CD4-positive, alpha-beta memory T cell (primary cell): ENCODE results near the gene BICD2. TPM values are rescaled to one million over a fixed set of nuclear protein-coding genes. Genes with fewer than 3 reads are reported as not detected.
A peak's percentile ranks its signal among the peaks of the same experiment; 100 is the strongest.

Experiments
- CTCF ChIA-PET: fragments of 350-600 bp; sonication (Branson Sonifier 250); formaldehyde crosslinking; loops from one replicate; lab custom pipeline; 2021; ENCODE audit warnings: inconsistent platforms; ENCODE audit not compliant: partially characterized antibody; lab: Charles Lee
- POLR2A ChIA-PET: fragments of 350-600 bp; sonication (Branson Sonifier 250); formaldehyde crosslinking; loops from one replicate; lab custom pipeline; 2021; ENCODE audit not compliant: partially characterized antibody; lab: Charles Lee
- DNase-seq, 5 donors: peaks; one replicate each; pipeline versions ENCODE4 v3.0.0 to v3.0.0-alpha.2; 2020 to 2022; ENCODE audit warnings: mixed read lengths in 1 of 5
- H3K27ac ChIP-seq: one replicate; pipeline ENCODE4 v1.7.0; 2013; ENCODE audit warnings: low read depth, low read length
- H3K27me3 ChIP-seq: 2 replicates; pipeline ENCODE4 v1.7.0; 2013; ENCODE audit warnings: mild to moderate bottlenecking, low read length, moderate library complexity; ENCODE audit not compliant: insufficient read depth
- H3K36me3 ChIP-seq: 2 replicates; pipeline ENCODE4 v1.7.0; 2013; ENCODE audit warnings: mild to moderate bottlenecking, low read length, moderate library complexity; ENCODE audit not compliant: insufficient read depth
- H3K4me1 ChIP-seq: 2 replicates; pipeline ENCODE4 v1.7.0; 2013; ENCODE audit warnings: mild to moderate bottlenecking, low read length, moderate library complexity; ENCODE audit not compliant: insufficient read depth
- H3K4me3 ChIP-seq, 2 donors: one replicate each; pipeline ENCODE4 v1.7.0; 2013; ENCODE audit warnings: low read length in 2 of 2, mild to moderate bottlenecking in 1 of 2
- H3K9me3 ChIP-seq, 2 donors: one replicate each; pipeline ENCODE4 v1.7.0; 2013; ENCODE audit warnings: low read length in 2 of 2, control low read depth in 1 of 2; ENCODE audit not compliant: control insufficient read depth in 1 of 2
- H3K27ac Mint-ChIP-seq, 7 donors: one replicate each; pipeline ENCODE4 v1.8.0; 2020 to 2021; ENCODE audit warnings: mixed read lengths in 7 of 7, mild to moderate bottlenecking in 6 of 7, inconsistent platforms in 3 of 7, moderate library complexity in 3 of 7
- H3K27me3 Mint-ChIP-seq, 2 donors: one replicate each; pipeline ENCODE4 v1.8.0; 2020 to 2021; ENCODE audit warnings: mixed read lengths in 2 of 2
- H3K36me3 Mint-ChIP-seq, 2 donors: one replicate each; pipeline ENCODE4 v1.8.0; 2020 to 2021; ENCODE audit warnings: mixed read lengths in 2 of 2, inconsistent platforms in 1 of 2, mild to moderate bottlenecking in 1 of 2
- H3K4me1 Mint-ChIP-seq, 4 donors: one replicate each; pipeline ENCODE4 v1.8.0; 2020 to 2021; ENCODE audit warnings: mixed read lengths in 4 of 4, mild to moderate bottlenecking in 1 of 4
- H3K4me3 Mint-ChIP-seq, 8 donors: one replicate each; pipeline ENCODE4 v1.8.0; 2020 to 2021; ENCODE audit warnings: mixed read lengths in 8 of 8, mild to moderate bottlenecking in 7 of 8, moderate library complexity in 6 of 8, inconsistent platforms in 3 of 8
- H3K9me3 Mint-ChIP-seq, 8 donors: one replicate each; pipeline ENCODE4 v1.8.0; 2020 to 2021; ENCODE audit warnings: mixed read lengths in 8 of 8, mild to moderate bottlenecking in 5 of 8, inconsistent platforms in 3 of 8, moderate library complexity in 1 of 8
- intact Hi-C: fragments of 100-400 bp; cut with micrococcal nuclease; formaldehyde crosslinking; loops from one replicate; pipeline ENCODE4 v1.15.1; 2023
- polyA plus RNA-seq, 2 donors: library from polyadenylated mRNA; unstranded; fragments of 300-500 nt; fragmentation: Illumina TruSeq; gene quantifications; one replicate each; pipeline ENCODE4 v1.2.3, GENCODE V29; 2021
- total RNA-seq, 2 experiments: library from RNA; stranded (reverse); gene quantifications; one replicate each; pipeline ENCODE4 v1.2.3, GENCODE V29; 2021

The BICD2 gene
- total and polyA plus RNA-seq, 4 experiments from 2014 or later = 3.8 to 34.2 (median 26.7) TPM

- Mint-ChIP-seq H3K36me3 (peaks cover 5 to 17% of the 10 kb centered on the region in 2 donors), H3K9me3 (peaks cover 0 to 7% (median 1%) of the 10 kb centered on the region in 8 donors), H3K4me1 (peaks cover 32 to 52% (median 44%) of the 10 kb centered on the region in 4 donors), H3K27ac (no peak overlapping the region), H3K27me3 (no peaks in the 10 kb centered on the region), H3K4me3 (peak overlapping the region in 2 of 8 donors; percentile 18 to 31)
- POLR2A ChIA-PET = interaction anchor here (0.6 kb wide), 1 partner anchor 549 kb away, joined by 3 read pairs; no protein-coding TSS in a partner anchor
- intact Hi-C loops = no loop called here
- no peaks in the 10 kb centered on the region for H3K36me3 ChIP-seq
- H3K4me3 ChIP-seq = no peak overlapping the region
- CTCF ChIA-PET = no interaction called here
- no peaks in the 10 kb centered on the region for H3K9me3 ChIP-seq
- no peak overlapping the region for H3K27ac ChIP-seq
- H3K4me1 ChIP-seq = peaks cover 26% of the 10 kb centered on the region
- no peaks in the 10 kb centered on the region for H3K27me3 ChIP-seq
- DNase-seq = no peak
These were observed 11.7 kb downstream of the BICD2 start for GRCh38 chr9:92752812-92753404.

- no peaks in the 10 kb centered on the region for H3K9me3 ChIP-seq
- CTCF ChIA-PET = no interaction called here
- no peaks in the 10 kb centered on the region for H3K27me3 Mint-ChIP-seq
- no peak overlapping the region for H3K4me3 ChIP-seq
- no peak overlapping the region for H3K27ac ChIP-seq
- DNase-seq = no peak
- POLR2A ChIA-PET = interaction anchor here (1.5 kb wide), 1 partner anchor 11 kb away, joined by 3 read pairs; no protein-coding TSS in a partner anchor
- H3K36me3 Mint-ChIP-seq = peaks cover 3 to 11% of the 10 kb centered on the region in 2 donors
- H3K4me3 Mint-ChIP-seq = no peak overlapping the region
- H3K4me1 ChIP-seq = peaks cover 43% of the 10 kb centered on the region
- intact Hi-C loops = no loop called here
- no peaks in the 10 kb centered on the region for H3K27me3 ChIP-seq
- H3K36me3 ChIP-seq = no peaks in the 10 kb centered on the region
- H3K4me1 Mint-ChIP-seq = peaks cover 46 to 80% (median 62%) of the 10 kb centered on the region in 4 donors
- peaks cover 0 to 2% (median 0%) of the 10 kb centered on the region in 8 donors for H3K9me3 Mint-ChIP-seq
- H3K27ac Mint-ChIP-seq = peak overlapping the region in 1 of 7 donors; percentile 13
These were observed 14.7 kb downstream of the BICD2 start for GRCh38 chr9:92749934-92750315.

DNA sequence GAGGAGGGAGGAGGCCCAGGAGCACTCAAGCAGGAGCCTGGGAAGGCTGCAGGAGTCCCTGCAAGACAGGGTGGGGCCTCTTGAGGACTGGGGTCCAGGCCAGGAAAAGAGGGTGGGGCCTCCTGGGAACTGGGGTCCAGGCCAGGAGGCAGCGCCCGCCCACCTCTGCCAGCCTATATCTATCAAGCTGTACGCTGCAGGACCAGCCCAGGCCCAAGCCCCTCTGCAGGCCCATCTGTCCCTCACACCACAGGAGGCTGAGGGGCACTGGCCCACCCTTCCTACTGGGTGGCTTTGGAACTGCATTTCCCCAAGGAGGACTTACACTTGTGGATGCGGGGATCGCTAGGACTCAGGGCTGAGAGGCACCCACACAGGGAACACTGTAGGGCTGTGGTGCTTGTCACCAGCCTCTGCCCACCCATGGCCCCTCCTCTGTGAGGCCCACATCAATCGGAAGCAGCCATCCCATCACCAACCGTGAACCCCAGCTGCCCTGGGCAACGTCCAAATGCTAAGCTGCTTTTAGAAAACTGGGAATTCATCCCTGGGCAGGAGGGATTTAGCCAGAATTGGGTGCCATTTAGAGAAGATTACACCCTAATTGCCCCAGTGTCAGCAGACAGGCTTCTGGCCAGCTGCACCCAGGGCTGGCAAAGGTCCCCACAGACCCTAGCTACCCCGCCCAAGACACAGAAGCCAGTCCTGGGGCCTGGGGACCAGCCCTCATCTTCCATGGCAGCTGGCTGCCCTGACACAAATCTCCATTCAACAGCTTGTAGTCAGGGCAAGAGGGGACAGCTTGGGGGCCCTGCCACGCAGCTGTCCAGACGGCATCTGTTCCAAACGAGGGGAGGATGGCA, 15.3 kb downstream of the BICD2 start:
- no peak overlapping the region for H3K4me3 Mint-ChIP-seq
- Histone ChIP-seq H3K4me1 (peaks cover 43% of the 10 kb centered on the region), H3K27ac (no peak overlapping the region), H3K36me3 (no peaks in the 10 kb centered on the region), H3K27me3 (no peaks in the 10 kb centered on the region), H3K9me3 (no peaks in the 10 kb centered on the region), H3K4me3 (no peak overlapping the region)
- CTCF ChIA-PET = no interaction called here
- no peak for DNase-seq
- peaks cover 3 to 10% of the 10 kb centered on the region in 2 donors for H3K36me3 Mint-ChIP-seq
- H3K4me1 Mint-ChIP-seq = peaks cover 45 to 78% (median 60%) of the 10 kb centered on the region in 4 donors
- POLR2A ChIA-PET = interaction anchor here (1.5 kb wide), 1 partner anchor 11 kb away, joined by 3 read pairs; no protein-coding TSS in a partner anchor
- peaks cover 0 to 2% (median 0%) of the 10 kb centered on the region in 8 donors for H3K9me3 Mint-ChIP-seq
- no peak overlapping the region for H3K27ac Mint-ChIP-seq
- intact Hi-C loops = no loop called here
- H3K27me3 Mint-ChIP-seq = no peaks in the 10 kb centered on the region

GRCh38 chr9:92748233-92748497, 16.5 kb downstream of the BICD2 start:
- no peaks in the 10 kb centered on the region for H3K27me3 Mint-ChIP-seq
- peaks cover 3 to 8% of the 10 kb centered on the region in 2 donors for H3K36me3 Mint-ChIP-seq
- Histone ChIP-seq H3K36me3 (no peaks in the 10 kb centered on the region), H3K9me3 (no peaks in the 10 kb centered on the region), H3K27ac (no peak overlapping the region), H3K4me3 (no peak overlapping the region), H3K27me3 (no peaks in the 10 kb centered on the region), H3K4me1 (peaks cover 53% of the 10 kb centered on the region)
- peaks cover 51 to 84% (median 64%) of the 10 kb centered on the region in 4 donors for H3K4me1 Mint-ChIP-seq
- H3K27ac Mint-ChIP-seq = peak overlapping the region in 2 of 7 donors; percentile 19 to 27
- ChIA-PET CTCF (no interaction called here), POLR2A (interaction anchor here (1.6 kb wide), 1 partner anchor 11 kb away, joined by 3 read pairs; no protein-coding TSS in a partner anchor)
- intact Hi-C loops = no loop called here
- no peak overlapping the region for H3K4me3 Mint-ChIP-seq
- H3K9me3 Mint-ChIP-seq = peaks cover 0 to 2% (median 0%) of the 10 kb centered on the region in 8 donors
- DNase-seq = no peak

DNA sequence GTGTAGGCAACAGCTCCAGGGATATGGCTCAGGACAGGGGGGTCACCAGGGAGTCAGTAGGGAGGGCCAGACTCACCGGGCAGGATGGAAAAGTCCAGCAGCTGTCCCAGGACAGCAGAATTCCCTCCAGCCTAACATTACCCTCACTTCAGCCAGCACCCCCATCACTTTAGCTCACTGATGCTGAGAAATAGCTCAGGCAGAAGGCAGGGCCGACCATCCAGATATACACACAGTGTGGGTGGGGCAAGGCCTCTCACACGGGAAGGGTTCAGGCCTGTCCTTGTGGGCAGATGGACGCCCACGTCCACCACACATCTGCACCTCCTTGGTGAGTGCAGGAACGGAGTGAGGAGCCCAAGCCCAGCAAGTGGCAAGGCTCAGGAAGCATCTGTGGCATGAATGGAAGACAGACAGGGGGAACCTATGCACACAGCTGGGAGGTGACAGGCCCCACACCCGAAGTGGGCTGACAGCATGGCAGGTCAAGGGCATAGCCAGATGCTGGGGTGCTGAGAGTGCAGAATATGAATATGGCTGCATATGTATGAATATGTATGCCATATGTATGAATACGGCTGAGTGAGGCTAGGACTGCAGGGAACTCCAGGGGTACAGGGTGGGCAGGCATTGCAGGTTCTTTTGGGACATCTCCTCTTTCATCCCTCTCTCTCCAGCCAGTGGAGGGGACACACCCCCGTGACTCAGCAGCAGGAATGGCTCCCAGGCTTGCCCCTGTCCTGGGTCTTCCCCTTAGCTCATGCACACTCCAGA, 17.0 kb downstream of the BICD2 start:
- H3K27me3 Mint-ChIP-seq = no peaks in the 10 kb centered on the region
- Histone ChIP-seq H3K9me3 (no peaks in the 10 kb centered on the region), H3K36me3 (no peaks in the 10 kb centered on the region), H3K27ac (no peak overlapping the region), H3K4me3 (no peak overlapping the region), H3K4me1 (peaks cover 49% of the 10 kb centered on the region), H3K27me3 (no peaks in the 10 kb centered on the region)
- peaks cover 47 to 82% (median 62%) of the 10 kb centered on the region in 4 donors for H3K4me1 Mint-ChIP-seq
- H3K9me3 Mint-ChIP-seq = peaks cover 0 to 2% (median 0%) of the 10 kb centered on the region in 8 donors
- peaks cover 3 to 8% of the 10 kb centered on the region in 2 donors for H3K36me3 Mint-ChIP-seq
- intact Hi-C loops = no loop called here
- no peak for DNase-seq
- ChIA-PET CTCF (no interaction called here), POLR2A (interaction anchor here (0.9 to 1.6 kb wide), 2 partner anchors 12 to 78 kb away, joined by 3 read pairs; partner anchors contain the start of gene IPPK)
- peak overlapping the region in 6 of 7 donors; percentile 47 to 86 (median 74) for H3K27ac Mint-ChIP-seq
- H3K4me3 Mint-ChIP-seq = peak overlapping the region in 1 of 8 donors; percentile 32

DNA sequence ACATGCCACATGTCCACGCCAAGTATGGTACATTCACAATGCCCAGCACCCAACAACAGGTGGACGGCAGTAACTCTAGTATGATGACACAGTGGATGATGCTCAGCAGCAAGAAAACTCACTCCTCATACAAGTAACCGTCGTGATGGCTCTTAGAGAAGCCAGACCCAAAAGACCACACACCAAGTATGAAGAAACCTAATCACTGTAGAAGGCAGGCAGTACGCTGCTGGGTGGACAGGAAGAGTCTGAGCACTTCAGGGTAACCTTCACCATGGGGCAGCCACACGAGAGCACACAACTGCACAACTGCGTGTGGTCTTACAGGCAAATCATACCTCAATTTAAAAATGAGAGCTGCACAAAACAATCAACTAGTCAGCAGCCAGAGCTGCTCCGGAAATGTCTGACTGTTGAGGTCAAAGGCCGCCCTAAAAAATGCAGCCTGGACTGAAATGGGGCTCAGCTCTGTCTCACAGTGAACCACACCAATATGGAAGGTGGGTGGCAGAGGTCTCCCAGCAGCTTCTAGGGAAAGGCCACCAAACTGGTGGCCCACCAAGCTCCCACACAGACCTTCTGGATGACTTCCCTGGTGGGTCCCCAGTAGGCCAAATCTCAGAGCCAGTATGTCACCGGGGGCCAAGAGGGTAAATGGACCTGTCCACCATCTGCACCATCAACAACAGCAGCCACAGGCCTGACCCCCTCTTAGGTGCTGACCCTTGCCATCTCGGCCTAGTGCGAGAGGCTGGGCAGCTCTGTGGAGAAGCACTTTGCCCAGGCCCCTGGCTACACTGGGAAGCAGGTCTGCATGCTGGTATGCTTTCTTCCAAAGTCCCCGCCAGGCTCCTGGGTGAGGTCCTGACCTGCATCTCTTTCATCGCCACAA, 17.8 kb downstream of the BICD2 start:
- Histone ChIP-seq H3K27ac (no peak overlapping the region), H3K36me3 (no peaks in the 10 kb centered on the region), H3K9me3 (no peaks in the 10 kb centered on the region), H3K4me3 (no peak overlapping the region), H3K27me3 (no peaks in the 10 kb centered on the region), H3K4me1 (peaks cover 40% of the 10 kb centered on the region)
- Mint-ChIP-seq H3K9me3 (no peaks in the 10 kb centered on the region), H3K27me3 (no peaks in the 10 kb centered on the region), H3K36me3 (peaks cover 3 to 4% of the 10 kb centered on the region in 2 donors), H3K4me1 (peaks cover 43 to 77% (median 57%) of the 10 kb centered on the region in 4 donors), H3K4me3 (no peak overlapping the region), H3K27ac (peak overlapping the region in 6 of 7 donors; percentile 47 to 63 (median 60))
- ChIA-PET POLR2A (interaction anchor here (0.9 to 1.6 kb wide), 2 partner anchors 13 to 77 kb away, joined by 3 read pairs; partner anchors contain the start of gene IPPK), CTCF (interaction anchor here (1.2 kb wide), 1 partner anchor 31 kb away, joined by 3 read pairs; no protein-coding TSS in a partner anchor)
- DNase-seq = no peak
- intact Hi-C loops = no loop called here
